GM19452 (cell line): ENCODE results near the gene CRB1.
"Not testable (repeated sequence)": the region's sequence is repeated elsewhere in the genome, so short reads cannot be mapped to it uniquely, and the experiment has no call there.

ENCODE experiments used
- ATAC-seq: cut with Tn5 transposase; IDR thresholded peaks from one replicate; pipeline ENCODE4 v1.9.1; 2021; ENCODE audit not compliant: unreplicated experiment

CRB1 gene

DNA sequence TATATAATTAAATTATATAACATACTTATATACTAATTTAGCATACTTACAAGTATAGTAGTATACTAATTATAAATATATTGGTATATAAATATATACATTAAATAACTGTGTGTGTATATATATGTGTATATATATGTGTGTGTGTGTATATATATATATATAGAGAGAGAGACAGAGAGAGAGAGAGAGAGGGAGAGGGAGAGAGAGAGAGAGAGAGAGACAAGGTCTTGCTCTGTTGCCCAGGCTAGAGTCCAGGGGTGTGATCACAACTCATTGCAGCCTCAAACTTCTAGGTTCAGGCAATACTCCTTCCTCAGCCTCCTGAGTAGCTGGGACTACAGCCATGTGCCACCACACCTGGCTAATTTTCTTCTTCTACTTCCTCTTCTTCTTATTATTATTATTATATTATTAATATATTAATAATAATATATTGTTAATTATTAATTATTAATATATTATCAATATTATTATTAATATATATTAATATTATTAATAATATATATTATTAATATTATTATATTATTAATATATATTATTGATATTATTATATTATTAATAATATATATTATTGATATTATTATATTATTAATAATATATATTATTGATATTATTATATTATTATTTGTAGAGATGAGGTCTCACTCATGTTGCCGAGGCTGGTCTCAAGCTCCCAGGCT lies 185.5 kb downstream of the CRB1 start:
- ATAC-seq: no peak

DNA sequence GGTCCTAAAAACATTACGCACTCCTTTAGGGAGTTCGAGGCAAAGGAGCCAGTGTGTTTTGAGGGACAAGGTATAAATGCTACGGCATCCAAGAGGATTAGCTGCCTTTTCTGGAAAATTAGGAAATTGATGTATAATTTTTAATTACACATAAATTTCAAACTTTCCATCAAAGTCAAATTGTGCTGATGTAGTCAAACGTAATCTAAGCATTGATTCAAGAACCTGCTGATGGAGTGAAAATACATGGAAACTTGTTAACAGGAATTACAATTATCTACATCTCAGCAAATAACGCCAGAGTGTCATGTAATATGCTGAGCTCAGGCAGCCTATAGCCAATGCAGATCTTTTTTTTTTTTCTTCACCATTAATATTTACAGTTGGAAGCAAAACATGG lies 194.5 kb downstream of the CRB1 start:
- no peak for ATAC-seq

DNA sequence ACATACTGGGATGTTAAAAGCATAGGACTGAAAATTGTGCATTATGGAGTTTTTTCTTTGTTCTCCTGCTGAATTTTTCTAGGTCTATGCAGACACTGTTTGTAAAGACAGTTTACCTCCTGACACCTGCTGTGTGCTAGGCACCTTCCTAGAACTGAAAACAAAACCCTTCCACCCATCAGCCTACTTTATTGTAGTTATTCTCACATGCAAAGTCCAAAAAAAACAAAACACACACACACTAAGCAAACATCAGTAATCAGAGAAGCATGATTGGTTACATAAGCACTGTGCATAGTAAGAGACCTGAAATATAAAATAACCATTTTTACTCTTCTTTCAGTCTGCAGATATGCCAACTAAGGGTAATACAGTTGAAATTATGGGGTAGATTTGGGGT lies 195.1 kb downstream of the CRB1 start:
- ATAC-seq: no peak

DNA sequence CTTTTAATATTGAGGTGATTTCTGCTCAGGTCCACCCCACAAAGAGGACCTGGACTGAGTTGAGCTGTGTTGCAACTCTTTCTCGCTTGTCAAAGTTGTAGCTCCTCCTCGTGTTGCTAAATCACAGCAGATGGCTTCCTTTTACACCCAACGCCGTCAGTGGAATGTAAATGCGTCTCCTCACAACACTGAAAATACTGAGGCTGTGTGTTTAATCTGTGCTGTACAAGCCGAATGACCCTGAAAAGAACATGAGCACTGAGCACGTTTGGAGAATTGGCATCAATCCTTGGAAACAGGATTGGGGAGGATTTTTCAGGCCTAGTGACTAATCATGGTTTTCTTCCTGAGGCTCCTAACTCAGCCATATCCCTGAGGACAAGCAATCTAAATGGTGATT lies 196.0 kb downstream of the CRB1 start:
- ATAC-seq: no peak

DNA sequence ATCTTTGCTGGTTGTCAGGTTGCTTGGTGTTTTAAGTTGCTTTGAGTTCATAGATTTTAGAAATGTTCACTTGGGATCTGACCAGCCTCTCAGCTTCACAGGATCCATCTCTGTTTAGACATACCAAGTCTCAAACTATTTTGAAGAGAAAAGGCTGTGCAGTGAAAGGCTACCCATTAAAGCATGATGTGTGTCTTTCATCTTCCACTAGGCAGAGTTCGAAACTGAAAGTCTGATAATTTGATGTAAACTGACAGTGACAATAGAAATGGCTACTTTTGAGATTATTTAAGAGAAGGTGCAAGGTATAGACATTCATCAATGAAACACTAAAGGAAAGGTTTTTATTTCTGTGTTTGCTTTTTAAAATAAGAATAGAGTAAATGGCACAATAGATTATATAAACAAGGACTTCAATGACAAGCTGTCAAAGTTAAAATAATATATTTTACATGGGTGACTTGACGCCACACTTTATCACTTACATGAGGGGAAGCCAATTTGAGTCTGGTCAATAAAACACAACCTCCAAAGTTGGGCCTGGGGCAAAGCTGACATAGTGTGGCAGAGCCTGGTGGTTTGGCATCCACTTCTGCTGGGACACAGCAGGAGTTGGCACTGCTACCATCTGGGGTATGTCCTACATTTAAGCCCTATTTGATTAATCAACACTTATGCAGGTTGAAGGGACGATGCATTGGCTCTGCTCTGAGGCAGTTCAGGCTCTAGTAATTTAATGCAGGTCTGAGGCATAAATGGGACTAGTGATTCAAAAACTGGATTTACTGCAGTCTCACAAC lies 197.7 kb downstream of the CRB1 start:
- no peak for ATAC-seq

DNA sequence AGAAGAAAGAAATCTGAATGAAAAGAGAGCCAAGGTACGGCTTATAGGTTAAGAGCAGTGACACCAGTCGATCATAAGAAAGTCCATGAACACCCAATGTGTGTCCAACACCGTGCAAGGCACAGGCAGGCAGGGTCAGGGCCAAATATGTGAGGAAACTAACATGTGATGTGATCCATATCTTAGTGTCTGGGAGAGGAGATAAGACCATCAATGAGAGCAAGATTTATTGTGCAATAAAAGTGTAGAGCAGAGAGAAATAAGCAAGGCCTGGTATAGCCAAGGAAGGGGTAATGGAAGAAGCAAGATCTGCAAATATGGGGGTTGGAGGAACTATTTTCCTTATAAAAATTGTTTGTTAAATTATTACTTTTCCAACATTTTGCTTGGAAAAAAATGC lies 198.8 kb downstream of the CRB1 start:
- no peak for ATAC-seq

DNA sequence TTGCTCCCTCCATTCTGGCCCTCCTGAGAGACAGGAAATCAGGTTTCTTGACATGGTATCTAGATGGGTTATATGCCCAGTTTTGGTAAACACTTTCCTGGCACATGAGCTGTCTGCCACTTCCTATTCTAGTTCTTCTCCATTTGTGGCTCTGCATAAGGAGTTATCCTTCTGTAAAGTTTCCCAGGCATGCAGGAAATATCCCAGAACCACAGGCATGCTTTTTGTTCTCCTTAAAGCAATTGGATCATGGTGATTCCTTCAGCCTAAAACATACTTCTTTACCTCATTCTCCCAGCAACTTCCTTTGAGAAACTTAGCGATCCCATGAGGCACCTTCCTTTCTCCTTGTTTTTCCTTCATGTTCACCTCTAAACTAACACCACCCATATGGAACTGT lies 199.8 kb downstream of the CRB1 start:
- ATAC-seq: no peak

DNA sequence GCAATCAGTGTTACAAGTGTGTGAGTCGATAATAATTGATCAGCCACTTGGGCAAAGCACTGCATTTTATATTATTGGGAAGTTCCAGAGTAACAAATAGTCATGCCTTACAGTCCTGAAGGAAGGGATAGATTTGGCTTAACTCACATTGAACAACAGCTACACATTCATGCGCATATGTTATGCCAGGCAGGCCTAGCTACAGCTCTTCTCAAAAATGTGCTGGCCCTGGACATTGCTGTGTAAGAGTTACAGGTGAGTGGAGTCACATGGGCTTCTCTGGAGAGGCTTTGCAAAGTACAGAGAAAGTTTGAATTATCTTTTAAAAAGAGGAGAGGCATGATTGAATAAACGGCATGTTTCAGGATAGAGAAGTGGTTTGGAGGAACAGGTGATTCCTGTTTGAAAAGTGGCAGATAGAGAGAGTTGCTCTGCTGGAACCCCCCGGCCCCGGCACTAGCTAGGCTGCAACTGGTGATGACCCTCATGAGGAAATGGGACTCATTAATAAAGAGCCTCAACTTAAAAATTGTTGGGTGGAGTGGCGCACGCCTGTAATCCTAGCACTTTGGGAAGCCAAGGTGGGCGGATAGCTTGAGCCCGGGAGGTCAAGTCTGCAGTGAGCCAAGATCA lies 200.6 kb downstream of the CRB1 start:
- ATAC-seq: no peak

DNA sequence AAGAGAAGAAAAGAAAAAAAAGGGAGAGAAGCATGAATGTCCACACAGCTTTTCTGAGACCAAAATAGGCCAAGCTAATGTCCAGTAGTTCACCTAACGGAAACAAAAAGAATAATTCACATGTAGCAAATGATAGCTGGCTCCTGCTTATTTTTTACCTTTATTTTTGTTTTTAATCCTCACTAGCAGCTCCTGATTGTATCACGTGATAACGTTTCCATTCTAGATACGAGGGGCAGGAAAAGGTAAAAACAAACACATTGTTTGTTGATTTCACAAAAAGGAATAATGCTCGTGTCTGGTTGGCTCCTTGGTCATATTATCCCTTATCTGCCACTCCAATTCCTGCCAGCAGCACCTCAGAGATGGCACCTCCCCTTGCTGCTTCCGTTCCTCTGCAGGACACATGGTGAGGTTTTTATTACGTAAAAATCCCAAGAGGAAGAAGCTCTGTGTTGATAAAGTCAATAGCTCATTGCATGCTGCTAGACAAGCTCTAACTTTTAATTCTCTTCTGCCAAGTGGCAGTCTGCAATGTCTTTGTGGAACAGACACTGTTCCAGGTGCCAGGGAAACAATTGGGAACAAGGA lies 201.7 kb downstream of the CRB1 start:
- ATAC-seq: no peak

DNA sequence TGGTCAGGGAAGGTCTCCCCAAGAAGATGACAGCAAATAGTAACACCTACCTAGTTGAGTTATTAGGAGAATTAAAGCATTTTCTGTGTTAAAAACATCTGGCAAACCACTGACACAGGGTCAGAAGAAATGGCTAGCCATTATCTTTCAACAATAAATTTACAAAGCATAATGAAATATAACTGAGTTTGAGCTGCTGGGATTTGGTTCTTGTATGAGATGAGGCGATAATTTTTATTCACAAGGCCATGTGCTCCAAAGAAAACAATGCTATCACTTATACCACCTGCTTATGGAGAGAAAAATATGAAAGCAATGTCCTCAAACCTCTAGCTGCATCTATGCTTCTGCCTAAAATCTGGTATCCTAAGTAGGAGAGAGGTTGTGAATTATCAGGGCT lies 202.3 kb downstream of the CRB1 start:
- no peak for ATAC-seq

DNA sequence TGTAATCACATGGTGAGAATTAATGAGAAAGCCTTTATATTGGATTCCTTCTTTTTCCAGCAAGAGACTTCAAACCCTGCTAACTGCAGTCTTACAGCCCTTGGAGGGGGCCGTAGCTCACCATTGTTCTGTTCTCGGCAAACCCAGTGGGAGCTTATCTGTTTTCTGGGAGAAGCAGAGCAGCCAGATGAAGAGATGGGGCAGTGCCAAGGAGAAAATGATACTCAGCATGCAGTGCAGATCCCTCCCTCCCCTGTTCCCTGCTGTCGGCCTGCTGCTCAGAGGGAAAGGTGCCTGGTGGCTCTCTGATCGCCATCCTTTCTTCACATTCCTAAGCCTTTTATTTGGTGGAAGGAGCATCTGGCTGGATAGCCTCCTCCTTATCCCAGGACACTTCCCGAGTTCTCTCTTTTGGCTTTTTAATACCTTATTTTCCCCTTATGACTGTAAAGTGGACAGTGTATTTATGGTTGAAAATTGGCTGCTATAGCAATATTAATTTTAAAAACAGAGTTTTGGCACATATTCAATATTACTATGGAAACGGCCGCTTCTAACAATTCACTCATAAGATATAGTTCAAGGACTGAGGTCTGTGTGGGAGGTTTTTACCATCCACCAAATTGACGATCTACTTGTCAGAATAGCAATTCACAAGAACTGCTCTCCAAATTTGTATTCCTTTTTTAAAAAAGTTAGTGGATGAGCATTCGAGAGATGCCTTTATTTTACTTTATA lies 203.4 kb downstream of the CRB1 start:
- ATAC-seq: no peak

DNA sequence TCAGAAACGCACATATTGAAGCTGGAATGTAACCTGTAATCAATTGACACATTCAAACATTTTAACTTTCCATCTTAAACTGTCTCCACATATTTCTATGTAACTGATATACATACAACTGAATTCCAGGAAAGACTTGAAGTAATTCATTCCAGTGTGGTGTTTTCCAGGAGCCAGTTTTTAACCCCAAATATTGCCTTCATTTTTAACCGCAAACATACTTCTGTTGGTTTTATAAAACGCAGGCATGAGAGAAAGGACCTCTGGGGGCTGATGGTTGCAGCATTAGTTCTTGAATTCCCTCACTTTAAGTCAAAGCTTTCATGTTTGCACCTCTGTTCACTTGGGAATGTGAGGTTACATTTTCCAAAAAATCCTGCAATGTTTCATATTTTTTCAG lies 204.1 kb downstream of the CRB1 start:
- no peak for ATAC-seq

DNA sequence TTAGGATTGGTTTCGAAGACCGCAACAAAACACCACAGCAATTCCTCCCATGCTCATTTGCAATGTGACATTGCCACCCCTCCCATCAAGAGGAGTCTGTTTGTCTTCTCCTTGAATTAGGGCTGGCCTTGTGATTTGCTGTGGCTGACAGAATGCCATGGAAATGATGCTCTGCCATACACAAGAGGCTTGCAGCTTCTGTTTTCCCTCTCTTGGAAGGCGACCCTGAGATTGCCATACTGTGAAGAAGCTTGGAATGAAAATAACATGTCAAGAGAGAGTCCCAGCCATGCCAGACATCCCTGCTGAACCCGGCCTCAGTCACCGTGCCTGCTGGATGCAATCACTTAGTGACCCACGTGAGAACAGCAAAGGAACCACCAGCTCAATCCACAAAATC lies 212.4 kb downstream of the CRB1 start:
- no peak for ATAC-seq

DNA sequence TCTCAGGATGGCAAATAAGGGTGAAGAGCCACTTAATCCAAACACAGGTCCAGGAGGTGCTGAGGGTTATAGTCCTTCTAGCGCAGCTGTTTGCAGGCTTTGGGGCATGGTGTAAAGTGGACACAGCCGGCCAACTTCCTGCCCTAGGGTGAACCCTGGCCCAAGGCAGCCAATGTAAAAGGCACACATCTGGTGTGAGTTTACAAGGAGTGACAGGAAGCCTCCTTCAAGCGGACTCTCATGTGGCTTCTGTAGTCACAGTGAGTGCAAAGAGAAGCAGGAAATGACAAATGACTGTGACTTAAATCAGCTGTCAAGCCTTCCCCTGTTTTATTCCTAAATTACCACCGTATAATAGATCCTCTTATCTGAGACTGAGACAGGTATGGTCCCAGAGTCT lies 213.0 kb downstream of the CRB1 start:
- peak; percentile 71 for ATAC-seq

DNA sequence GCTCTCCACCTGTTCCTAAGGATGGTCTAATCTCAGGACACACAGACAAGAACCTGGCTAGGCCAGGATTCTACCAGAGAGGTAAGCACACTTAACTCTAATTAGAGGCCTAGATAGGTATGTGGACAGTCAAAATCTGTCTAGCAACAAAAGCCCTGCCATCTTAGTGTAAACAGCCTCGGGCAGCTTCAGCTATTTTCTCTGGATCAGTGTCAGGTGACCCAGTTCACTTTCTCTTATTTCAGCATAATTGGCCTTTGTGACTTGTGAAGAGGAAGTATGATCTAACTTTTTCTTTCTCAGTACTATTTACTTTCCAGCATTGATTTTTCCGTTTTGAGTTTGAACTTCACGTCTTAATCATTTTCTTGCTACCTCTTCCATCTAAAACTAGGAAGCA lies 217.7 kb downstream of the CRB1 start:
- ATAC-seq: no peak

DNA sequence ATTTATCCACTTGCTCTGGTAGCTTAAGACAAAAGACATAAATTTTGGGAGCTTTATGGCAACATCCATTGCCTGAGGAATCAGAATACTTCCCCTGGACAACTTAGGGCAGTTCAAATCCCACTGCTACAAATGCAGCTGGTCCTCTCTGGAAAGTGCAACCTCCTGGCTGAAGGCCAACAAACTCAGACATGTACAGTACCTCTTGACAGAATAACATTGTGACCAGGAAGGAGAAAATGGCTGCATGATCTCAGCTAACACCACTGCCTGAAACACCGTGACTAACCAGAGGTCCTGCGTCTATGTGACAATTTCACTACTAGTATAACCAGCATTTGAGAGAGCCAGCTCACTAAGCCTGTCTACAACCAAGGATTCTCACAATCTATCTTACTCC lies 218.9 kb downstream of the CRB1 start:
- ATAC-seq: no peak

DNA sequence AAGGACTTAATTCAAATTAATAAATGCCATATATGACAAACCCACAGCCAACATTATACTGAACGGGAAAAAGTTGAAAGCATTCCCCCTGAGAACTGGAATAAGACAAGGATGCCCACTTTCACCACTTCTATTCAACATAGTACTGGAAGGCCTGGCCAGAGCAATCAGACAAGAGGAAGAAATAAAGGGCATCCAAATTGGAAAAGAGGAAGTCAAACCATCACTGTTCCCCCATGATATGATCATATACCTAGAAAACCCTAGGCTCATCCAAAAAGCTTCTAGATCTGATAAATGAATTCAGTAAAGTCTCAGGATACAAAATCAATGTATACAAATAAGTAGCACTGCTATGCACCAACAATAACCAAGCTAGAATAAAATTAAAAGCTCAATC lies 223.5 kb downstream of the CRB1 start:
- ATAC-seq: not testable (repeated sequence)

DNA sequence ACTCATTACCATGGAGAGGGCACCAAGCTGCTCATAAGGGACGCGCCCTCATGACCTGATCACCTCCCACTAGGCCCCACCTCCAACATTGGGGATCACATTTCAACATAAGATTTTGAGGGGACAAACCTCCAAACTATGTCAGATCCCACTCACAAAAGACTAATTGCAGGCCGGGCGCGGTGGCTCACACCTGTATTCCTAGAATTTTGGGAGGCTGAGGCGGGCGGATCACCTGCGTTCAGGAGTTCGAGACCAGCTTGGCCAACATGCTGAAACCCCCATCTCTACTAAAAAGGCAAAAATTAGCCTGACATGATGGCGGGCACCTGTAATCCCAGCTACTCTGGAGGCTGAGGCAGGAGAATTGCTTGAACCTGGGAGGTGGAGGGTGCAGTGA lies 228.7 kb downstream of the CRB1 start:
- ATAC-seq: no peak

DNA sequence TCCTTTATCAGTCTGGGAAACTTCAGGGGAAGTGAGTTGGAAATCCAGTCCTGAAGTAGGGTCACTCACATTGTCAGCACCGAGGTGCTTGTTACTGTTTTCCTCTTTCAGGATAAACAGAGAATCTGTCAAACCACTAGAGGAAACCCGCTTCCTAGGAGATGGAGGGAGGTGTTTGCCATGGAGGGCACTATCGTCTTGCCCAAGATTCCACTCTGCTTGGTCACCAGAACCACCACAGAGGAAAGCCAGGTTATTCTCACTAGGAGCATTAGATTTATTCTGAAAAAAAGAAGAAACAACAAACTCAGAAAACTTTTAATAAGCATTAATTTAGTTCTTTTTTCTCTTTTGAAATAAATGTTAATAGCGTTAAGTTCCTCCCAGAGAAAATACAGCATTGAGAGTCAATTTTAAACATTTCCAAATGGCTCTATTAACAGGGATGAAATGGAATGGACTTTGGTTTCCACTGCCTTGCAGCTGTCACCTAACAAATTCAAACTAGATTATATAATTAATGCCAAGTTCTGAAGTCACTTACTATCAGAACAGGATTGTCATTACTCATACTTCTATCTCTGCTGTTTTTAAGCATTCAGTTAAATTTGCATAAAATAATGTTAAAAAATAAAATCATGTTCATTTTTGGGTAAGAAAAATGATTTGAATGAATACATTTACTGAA lies 242.8 kb downstream of the CRB1 start:
- ATAC-seq: no peak

DNA sequence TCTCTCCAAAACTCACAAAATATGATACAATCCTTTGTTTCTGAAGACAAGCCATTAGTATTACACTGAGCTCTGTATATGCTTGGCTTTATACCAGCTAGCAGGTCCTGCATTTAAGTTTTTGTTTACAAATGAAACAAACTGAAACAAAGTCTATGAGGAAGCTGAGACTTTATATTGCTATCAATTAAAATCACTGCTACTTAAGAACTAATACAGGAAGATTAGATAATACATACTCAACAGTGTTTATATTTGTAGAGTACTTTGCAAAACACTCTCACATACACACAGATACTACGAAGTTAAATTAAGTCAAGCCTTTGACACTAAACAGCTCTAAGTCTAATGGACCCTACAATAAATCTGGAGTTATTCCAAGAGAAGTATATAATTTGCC lies 247.4 kb downstream of the CRB1 start:
- ATAC-seq: no peak
